Colonic mucosa (tissue), 4 donors: Measurements from ENCODE around the gene MCM3AP. TPM values are rescaled to one million over a fixed set of nuclear protein-coding genes. Genes with fewer than 3 reads are reported as not detected.

Source experiments
- DNase-seq: peaks from one replicate; pipeline ENCODE4 v3.0.0-alpha.2; 2020
- H3K27ac ChIP-seq: fragments of 200-600 bp; one replicate; pipeline ENCODE4 v1.8.0; 2021
- H3K27me3 ChIP-seq: fragments of 200-600 bp; one replicate; pipeline ENCODE4 v1.8.0; 2021
- H3K36me3 ChIP-seq: fragments of 200-600 bp; one replicate; pipeline ENCODE4 v1.8.0; 2021
- H3K4me1 ChIP-seq: fragments of 200-600 bp; one replicate; pipeline ENCODE4 v1.8.0; 2021; ENCODE audit warnings: mild to moderate bottlenecking
- H3K4me3 ChIP-seq: fragments of 200-600 bp; one replicate; pipeline ENCODE4 v1.8.0; 2021
- H3K9ac ChIP-seq, 2 donors: one replicate each; pipeline ENCODE4 v1.7.0; 2013; ENCODE audit warnings: control low read depth in 2 of 2, low read depth in 2 of 2, low read length in 2 of 2
- H3K9me3 ChIP-seq: fragments of 200-600 bp; one replicate; pipeline ENCODE4 v1.8.0; 2021
- intact Hi-C: fragments of 100-400 bp; cut with DNase I; formaldehyde crosslinking; loops from one replicate; pipeline ENCODE4 v1.14.1; 2022
- total RNA-seq, 2 donors: library from RNA; stranded (reverse); fragmentation: NEBNext Ultra II Directional in 1 of 2; extraction: Animal tissue kit (Norgen Biotek cat#: 25700) in 1 of 2; gene quantifications; one replicate each; pipeline ENCODE4 v1.2.1, GENCODE V29; 2021
- TF ChIP-seq, protein P1 (sequence below): fragments of 200-600 bp; IDR thresholded peaks from one replicate; pipeline ENCODE4 v1.8.0; 2022; ENCODE audit warnings: antibody characterized with exemption, mild to moderate bottlenecking
- donor health status: healthy.
- donor health status: DM: no; HTN: no; CAD: no.
- donor health status: DM: no; HTN: no; CAD: no.

MCM3AP gene
- total RNA-seq, 2 donors from 2014 or later: 68.4 to 112 TPM

DNA sequence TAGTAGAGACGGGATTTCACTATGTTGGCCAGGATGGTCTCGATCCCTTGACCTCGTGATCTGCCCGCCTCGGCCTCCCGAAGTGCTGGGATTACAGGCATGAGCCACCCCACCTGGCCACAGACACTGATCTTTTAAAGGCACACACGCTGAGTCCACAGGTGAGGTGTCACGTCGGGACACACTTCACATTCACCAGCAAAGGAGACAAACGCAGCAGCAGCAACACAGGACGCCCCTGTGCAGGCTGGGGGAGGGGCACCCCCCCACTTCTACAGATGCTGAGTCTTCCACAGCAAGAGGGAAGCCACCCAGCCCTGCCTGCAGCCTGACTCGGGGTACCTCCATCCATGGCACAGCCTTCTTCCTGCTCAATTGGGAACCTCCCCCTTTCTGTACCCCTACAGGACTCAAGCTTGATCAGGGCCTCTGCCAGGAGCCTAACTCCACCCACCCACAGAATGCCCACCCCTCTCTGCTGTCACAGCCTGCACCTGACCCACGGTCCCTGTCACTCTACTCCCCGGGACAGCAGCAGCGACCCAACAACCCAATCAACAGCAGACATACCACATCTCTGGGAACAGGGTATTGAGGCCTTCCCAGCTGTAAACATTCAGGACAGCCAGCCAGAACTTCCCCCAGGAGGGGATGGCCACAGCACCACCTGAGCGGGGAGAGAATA lies 66.4 kb downstream of the MCM3AP start:
- no peak overlapping the region for H3K27ac ChIP-seq
- intact Hi-C loops: no loop called here
- H3K27me3 ChIP-seq: no peaks in the 10 kb centered on the region
- H3K36me3 ChIP-seq: peaks cover 4% of the 10 kb centered on the region
- no peaks in the 10 kb centered on the region for H3K4me1 ChIP-seq
- no peak overlapping the region for H3K9ac ChIP-seq
- DNase-seq: no peak
- TF ChIP-seq, protein P1, sequence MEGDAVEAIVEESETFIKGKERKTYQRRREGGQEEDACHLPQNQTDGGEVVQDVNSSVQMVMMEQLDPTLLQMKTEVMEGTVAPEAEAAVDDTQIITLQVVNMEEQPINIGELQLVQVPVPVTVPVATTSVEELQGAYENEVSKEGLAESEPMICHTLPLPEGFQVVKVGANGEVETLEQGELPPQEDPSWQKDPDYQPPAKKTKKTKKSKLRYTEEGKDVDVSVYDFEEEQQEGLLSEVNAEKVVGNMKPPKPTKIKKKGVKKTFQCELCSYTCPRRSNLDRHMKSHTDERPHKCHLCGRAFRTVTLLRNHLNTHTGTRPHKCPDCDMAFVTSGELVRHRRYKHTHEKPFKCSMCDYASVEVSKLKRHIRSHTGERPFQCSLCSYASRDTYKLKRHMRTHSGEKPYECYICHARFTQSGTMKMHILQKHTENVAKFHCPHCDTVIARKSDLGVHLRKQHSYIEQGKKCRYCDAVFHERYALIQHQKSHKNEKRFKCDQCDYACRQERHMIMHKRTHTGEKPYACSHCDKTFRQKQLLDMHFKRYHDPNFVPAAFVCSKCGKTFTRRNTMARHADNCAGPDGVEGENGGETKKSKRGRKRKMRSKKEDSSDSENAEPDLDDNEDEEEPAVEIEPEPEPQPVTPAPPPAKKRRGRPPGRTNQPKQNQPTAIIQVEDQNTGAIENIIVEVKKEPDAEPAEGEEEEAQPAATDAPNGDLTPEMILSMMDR: no peak
- H3K4me3 ChIP-seq: no peak overlapping the region
- no peaks in the 10 kb centered on the region for H3K9me3 ChIP-seq

DNA sequence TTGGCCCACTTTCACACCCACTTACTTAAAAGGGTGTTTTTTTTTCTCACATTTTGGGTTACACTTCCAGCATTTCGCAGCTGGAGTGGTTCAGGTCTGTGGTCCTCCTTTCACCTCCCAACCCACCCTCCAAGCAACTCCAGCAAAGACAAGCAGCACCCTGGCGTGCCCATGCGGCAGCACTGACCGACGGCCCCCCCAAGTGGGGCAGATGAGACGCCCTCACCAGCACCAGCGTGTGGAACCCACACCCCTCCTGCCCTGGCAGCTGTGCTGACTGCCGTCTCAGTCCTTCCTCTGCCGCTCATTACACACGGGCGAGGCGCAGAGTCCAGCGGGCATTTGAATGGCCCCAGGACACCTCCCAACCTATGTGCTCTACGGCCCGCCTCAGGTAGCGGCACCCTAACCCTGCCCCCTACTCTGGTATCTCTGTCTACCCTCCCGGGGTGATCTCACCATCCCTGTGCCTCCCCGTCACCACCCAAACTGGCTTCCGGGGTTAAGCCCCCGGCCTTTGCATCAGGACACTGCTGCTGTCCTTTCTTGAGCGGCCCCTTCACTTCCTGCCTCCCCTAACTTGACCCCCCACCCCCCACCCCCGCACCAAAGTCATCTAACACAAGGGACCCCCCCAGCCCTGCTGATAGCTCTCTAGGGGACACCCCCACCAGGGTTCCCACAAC lies 67.8 kb downstream of the MCM3AP start:
- no peak overlapping the region for H3K9ac ChIP-seq
- H3K9me3 ChIP-seq: no peaks in the 10 kb centered on the region
- no peak for DNase-seq
- H3K27ac ChIP-seq: no peak overlapping the region
- TF ChIP-seq, protein P1: no peak
- H3K4me3 ChIP-seq: no peak overlapping the region
- intact Hi-C loops: no loop called here
- H3K4me1 ChIP-seq: no peaks in the 10 kb centered on the region
- H3K36me3 ChIP-seq: peaks cover 4% of the 10 kb centered on the region
- H3K27me3 ChIP-seq: no peaks in the 10 kb centered on the region

DNA sequence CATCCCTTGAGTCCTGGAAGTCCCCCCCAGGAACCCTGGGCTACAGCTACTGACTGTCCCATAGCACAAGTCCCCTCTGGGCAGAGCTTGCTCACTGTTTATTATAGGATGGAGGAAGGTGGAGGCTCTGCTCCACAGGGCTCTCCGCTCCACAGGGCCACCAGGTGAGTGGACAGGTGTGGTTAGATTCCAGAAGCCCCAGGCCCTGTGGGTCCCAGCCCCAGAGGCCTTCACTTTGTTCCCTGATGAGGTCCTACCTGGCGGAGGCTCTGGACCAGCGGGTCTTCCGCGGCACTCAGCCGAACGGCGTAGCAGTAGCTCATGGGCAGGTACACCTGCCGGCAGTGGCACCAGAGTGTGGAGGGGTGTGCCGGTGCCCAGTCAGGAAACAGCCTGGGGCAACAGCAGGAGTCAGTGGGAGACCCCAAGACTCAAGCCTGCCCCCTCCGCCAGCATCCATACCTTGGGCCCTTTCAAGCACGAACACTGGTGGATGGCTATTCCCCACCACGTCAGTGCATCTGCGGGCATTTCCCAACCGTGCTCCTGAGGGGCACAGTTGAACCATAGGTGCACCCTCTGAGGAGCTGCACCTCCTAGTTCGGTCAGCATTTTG lies 69.2 kb downstream of the MCM3AP start:
- TF ChIP-seq, protein P1: no peak
- Histone ChIP-seq H3K27ac (no peak overlapping the region), H3K4me1 (no peaks in the 10 kb centered on the region), H3K9me3 (no peaks in the 10 kb centered on the region), H3K27me3 (no peaks in the 10 kb centered on the region), H3K36me3 (peaks cover 4% of the 10 kb centered on the region), H3K9ac (no peak overlapping the region), H3K4me3 (no peak overlapping the region)
- intact Hi-C loops: no loop called here
- DNase-seq: no peak

DNA sequence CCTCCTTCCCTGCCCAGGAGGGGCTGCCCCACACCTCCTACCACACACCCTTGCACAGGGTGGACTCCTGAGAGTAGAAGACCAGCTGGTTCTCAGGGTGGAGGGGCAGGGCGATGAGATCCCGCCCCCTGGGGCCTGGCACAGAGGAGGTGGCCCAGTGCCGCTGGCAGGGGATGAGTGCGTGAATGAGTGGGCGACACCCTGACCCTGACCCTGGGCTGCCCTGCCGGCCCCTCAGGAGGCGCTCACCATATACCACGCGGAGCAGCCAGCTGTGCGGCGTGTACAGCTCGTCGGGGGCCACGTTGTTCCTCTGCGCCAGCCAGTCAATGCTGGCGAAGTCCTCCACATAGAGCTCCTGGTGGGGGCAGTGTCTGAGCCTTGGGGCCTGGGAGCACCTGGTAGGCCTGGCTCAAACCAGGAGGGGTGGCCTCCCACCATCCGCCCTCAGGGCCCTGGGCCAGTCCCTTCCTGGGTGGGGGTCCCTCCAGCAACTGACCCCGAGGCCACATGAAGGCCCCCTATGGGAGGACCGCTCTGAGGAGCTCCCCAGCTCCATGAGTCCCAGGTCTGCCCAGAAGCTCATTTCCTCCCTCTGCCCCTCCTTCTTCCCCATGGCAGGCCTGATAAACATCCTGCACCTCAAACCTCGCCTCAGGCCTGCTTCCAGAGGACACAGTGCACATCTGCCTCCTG lies 69.8 kb downstream of the MCM3AP start:
- TF ChIP-seq, protein P1: no peak
- intact Hi-C loops: no loop called here

More for the DNA sequence above, 69.8 kb downstream of the MCM3AP start:
- H3K4me3 ChIP-seq: no peak overlapping the region
- H3K27me3 ChIP-seq: no peaks in the 10 kb centered on the region
- H3K4me1 ChIP-seq: no peaks in the 10 kb centered on the region
- no peak overlapping the region for H3K27ac ChIP-seq
- H3K36me3 ChIP-seq: peaks cover 6% of the 10 kb centered on the region
- DNase-seq: no peak
- H3K9me3 ChIP-seq: no peaks in the 10 kb centered on the region
- H3K9ac ChIP-seq: no peak overlapping the region
